ENCODE measurements around the gene MAP3K15.

MAP3K15 gene

GRCh38 chrX:19541931-19542330, 26.6 kb upstream of the MAP3K15 start:
- TF ChIP-seq CTCF (IDR thresholded peaks at IDR 0.05; ENCODE audit: control extremely low read depth, extremely low read depth, low read depth, missing control alignments), result no peak
- CTCF ChIA-PET, result interaction anchor here (0.7 kb wide), 1 partner anchor 10 kb away, joined by 3 read pairs; no protein-coding TSS in a partner anchor
- POLR2A ChIA-PET, result no interaction called here

GRCh38 chrX:19541196-19541595, 25.9 kb upstream of the MAP3K15 start:
- CTCF ChIA-PET, result no interaction called here
- POLR2A ChIA-PET, result no interaction called here
- DNase-seq (ENCODE audit: extremely low spot score), result no peak
- no peak for TF ChIP-seq CTCF (IDR thresholded peaks at IDR 0.05; ENCODE audit: control extremely low read depth, extremely low read depth, low read depth, missing control alignments)

More at GRCh38 chrX:19541931-19542330, 26.6 kb upstream of the MAP3K15 start:
- no peak for DNase-seq (ENCODE audit: extremely low spot score)

GRCh38 chrX:19540076-19540475, 24.8 kb upstream of the MAP3K15 start:
- CTCF ChIA-PET, result interaction anchor here (1.2 kb wide), 1 partner anchor 9 kb away, joined by 3 read pairs; no protein-coding TSS in a partner anchor
- POLR2A ChIA-PET, result no interaction called here

GRCh38 chrX:19539665-19540064, 24.4 kb upstream of the MAP3K15 start:
- TF ChIP-seq CTCF (IDR thresholded peaks at IDR 0.05; ENCODE audit: control extremely low read depth, extremely low read depth, low read depth, missing control alignments), result no peak
- DNase-seq (ENCODE audit: extremely low spot score), result no peak
- POLR2A ChIA-PET, result no interaction called here
- CTCF ChIA-PET, result interaction anchor here (1.2 kb wide), 1 partner anchor 8 kb away, joined by 3 read pairs; no protein-coding TSS in a partner anchor

More at GRCh38 chrX:19540076-19540475, 24.8 kb upstream of the MAP3K15 start:
- no peak for TF ChIP-seq CTCF (IDR thresholded peaks at IDR 0.05; ENCODE audit: control extremely low read depth, extremely low read depth, low read depth, missing control alignments)
- DNase-seq (ENCODE audit: extremely low spot score), result no peak

- TF ChIP-seq CTCF (IDR thresholded peaks at IDR 0.05; ENCODE audit: control extremely low read depth, extremely low read depth, low read depth, missing control alignments), result no peak
- no peak for DNase-seq (ENCODE audit: extremely low spot score)
- CTCF ChIA-PET, result interaction anchor here (1.0 to 1.6 kb wide), 4 partner anchors 9 to 161 kb away, joined by 3 to 4 read pairs (median 3); no protein-coding TSS in a partner anchor
- POLR2A ChIA-PET, result no interaction called here
Observed at GRCh38 chrX:19535476-19535875, 20.2 kb upstream of the MAP3K15 start.

GRCh38 chrX:19532709-19533108, 17.4 kb upstream of the MAP3K15 start:
- CTCF ChIA-PET, result no interaction called here
- TF ChIP-seq CTCF (IDR thresholded peaks at IDR 0.05; ENCODE audit: control extremely low read depth, extremely low read depth, low read depth, missing control alignments), result no peak
- POLR2A ChIA-PET, result no interaction called here
- no peak for DNase-seq (ENCODE audit: extremely low spot score)

Measured in GM10248 (cell line).